Erythroblast (primary cell): ENCODE data around the gene CDK1.

Source experiments
- GATA1 ChIP-seq: IDR thresholded peaks from 2 replicates; pipeline ENCODE4 v1.6.1; 2011; ENCODE audit warnings: low read depth, mild to moderate bottlenecking, control low read depth, low read length, moderate library complexity
- POLR2A ChIP-seq: IDR thresholded peaks from 2 replicates; pipeline ENCODE4 v1.6.1; 2011; ENCODE audit warnings: mild to moderate bottlenecking, low read length

DNA sequence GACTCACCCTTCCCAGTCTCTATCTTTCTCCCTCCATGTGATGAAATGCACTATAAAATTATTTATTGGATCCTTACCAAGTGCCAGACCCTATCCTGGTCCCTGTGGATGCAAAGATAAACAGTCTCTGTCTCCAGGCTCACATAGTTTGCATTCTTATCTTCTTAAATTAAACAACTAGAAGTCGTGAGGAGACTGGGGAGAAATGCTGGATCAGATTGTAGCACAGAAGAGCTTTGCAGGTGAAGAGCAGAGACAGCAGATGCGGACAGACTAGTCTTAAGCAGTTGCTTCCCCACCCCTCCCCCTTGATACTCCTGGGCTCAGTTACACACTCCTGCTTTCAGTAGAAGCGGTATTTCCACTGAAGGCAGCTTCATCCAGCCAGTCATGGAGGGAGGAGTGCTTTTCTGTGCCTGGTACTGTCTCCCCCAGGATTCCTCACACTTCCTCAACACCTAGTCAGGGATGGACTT, 20.8 kb upstream of the CDK1 start:
- TF ChIP-seq POLR2A (no peak), GATA1 (no peak)
